Activated T-helper 17 cell treated with anti-CD3 and anti-CD28 coated beads, Interleukin-2, amount 50 U/mL, for 72 hours (primary cell): ENCODE results near the gene C15orf40. TPM values are rescaled to one million over a fixed set of nuclear protein-coding genes. Genes with fewer than 3 reads are reported as not detected.
A peak's percentile ranks its signal among the peaks of the same experiment; 100 is the strongest.

ENCODE experiments used
- ATAC-seq: fragments of 150-1000 bp; cut with Tn5 transposase; replicated peaks from 2 replicates; pipeline ENCODE4 v1.10.0; 2021; ENCODE audit warnings: mild to moderate bottlenecking, moderate library complexity
- H3K27ac Mint-ChIP-seq: one replicate; pipeline ENCODE4 v1.8.0; 2022; ENCODE audit warnings: mixed read lengths
- H3K27me3 Mint-ChIP-seq: one replicate; pipeline ENCODE4 v1.8.0; 2022; ENCODE audit warnings: mixed read lengths
- H3K36me3 Mint-ChIP-seq: one replicate; pipeline ENCODE4 v1.8.0; 2022; ENCODE audit warnings: low read depth, mild to moderate bottlenecking, mixed read lengths
- H3K4me1 Mint-ChIP-seq: one replicate; pipeline ENCODE4 v1.8.0; 2022; ENCODE audit warnings: mixed read lengths
- H3K4me3 Mint-ChIP-seq: one replicate; pipeline ENCODE4 v1.8.0; 2022; ENCODE audit warnings: mild to moderate bottlenecking, mixed read lengths
- H3K9me3 Mint-ChIP-seq: one replicate; pipeline ENCODE4 v1.8.0; 2022; ENCODE audit warnings: mixed read lengths
- total RNA-seq, 2 donors: library from RNA; stranded (reverse); gene quantifications; one replicate each; pipeline ENCODE4 v1.2.3, GENCODE V29; 2022

C15orf40 gene
- total RNA-seq, 2 donors from 2014 or later = 13.5 to 18.0 TPM

- Mint-ChIP-seq H3K36me3 (no peaks in the 10 kb centered on the region), H3K4me3 (no peak overlapping the region), H3K27me3 (no peaks in the 10 kb centered on the region), H3K4me1 (peaks cover 4% of the 10 kb centered on the region), H3K9me3 (no peaks in the 10 kb centered on the region), H3K27ac (no peak overlapping the region)
- no peak for ATAC-seq
These were observed 34.4 kb downstream of the C15orf40 start for GRCh38 chr15:82977076-82977475.

- Mint-ChIP-seq H3K9me3 (no peaks in the 10 kb centered on the region), H3K36me3 (no peaks in the 10 kb centered on the region), H3K27ac (no peak overlapping the region), H3K4me3 (no peak overlapping the region), H3K4me1 (no peaks in the 10 kb centered on the region), H3K27me3 (no peaks in the 10 kb centered on the region)
- no peak for ATAC-seq
These were observed 38.4 kb downstream of the C15orf40 start for GRCh38 chr15:82972990-82973389.

GRCh38 chr15:82971218-82971984, 40.0 kb downstream of the C15orf40 start:
- no peaks in the 10 kb centered on the region for H3K9me3 Mint-ChIP-seq
- no peaks in the 10 kb centered on the region for H3K4me1 Mint-ChIP-seq
- H3K4me3 Mint-ChIP-seq = no peak overlapping the region
- H3K36me3 Mint-ChIP-seq = no peaks in the 10 kb centered on the region
- H3K27me3 Mint-ChIP-seq = no peaks in the 10 kb centered on the region
- no peak for ATAC-seq
- no peak overlapping the region for H3K27ac Mint-ChIP-seq

- Mint-ChIP-seq H3K27ac (no peak overlapping the region), H3K4me3 (no peak overlapping the region), H3K36me3 (no peaks in the 10 kb centered on the region), H3K4me1 (no peaks in the 10 kb centered on the region), H3K9me3 (no peaks in the 10 kb centered on the region), H3K27me3 (no peaks in the 10 kb centered on the region)
- ATAC-seq = no peak
These were observed 40.7 kb downstream of the C15orf40 start for GRCh38 chr15:82970696-82971095.

- H3K36me3 Mint-ChIP-seq = no peaks in the 10 kb centered on the region
- H3K27ac Mint-ChIP-seq = no peak overlapping the region
- H3K4me3 Mint-ChIP-seq = no peak overlapping the region
- no peaks in the 10 kb centered on the region for H3K27me3 Mint-ChIP-seq
- H3K4me1 Mint-ChIP-seq = no peaks in the 10 kb centered on the region
- H3K9me3 Mint-ChIP-seq = no peaks in the 10 kb centered on the region
- ATAC-seq = no peak
These were observed 41.3 kb downstream of the C15orf40 start for GRCh38 chr15:82970078-82970686.

GRCh38 chr15:82969353-82969752, 42.1 kb downstream of the C15orf40 start:
- Mint-ChIP-seq H3K27me3 (no peaks in the 10 kb centered on the region), H3K4me1 (no peaks in the 10 kb centered on the region), H3K27ac (no peak overlapping the region), H3K36me3 (no peaks in the 10 kb centered on the region), H3K4me3 (no peak overlapping the region), H3K9me3 (no peaks in the 10 kb centered on the region)
- no peak for ATAC-seq

- Mint-ChIP-seq H3K27ac (no peak overlapping the region), H3K4me3 (no peak overlapping the region), H3K4me1 (no peaks in the 10 kb centered on the region), H3K27me3 (no peaks in the 10 kb centered on the region), H3K36me3 (no peaks in the 10 kb centered on the region), H3K9me3 (no peaks in the 10 kb centered on the region)
- no peak for ATAC-seq
These were observed 43.4 kb downstream of the C15orf40 start for GRCh38 chr15:82968066-82968465.

- peak; percentile 93 for ATAC-seq
- Mint-ChIP-seq H3K4me3 (no peak overlapping the region), H3K27me3 (no peaks in the 10 kb centered on the region), H3K36me3 (no peaks in the 10 kb centered on the region), H3K9me3 (no peaks in the 10 kb centered on the region), H3K4me1 (no peaks in the 10 kb centered on the region), H3K27ac (no peak overlapping the region)
These were observed 44.8 kb downstream of the C15orf40 start for GRCh38 chr15:82966671-82967071.

GRCh38 chr15:82964890-82965289, 46.5 kb downstream of the C15orf40 start:
- Mint-ChIP-seq H3K36me3 (no peaks in the 10 kb centered on the region), H3K4me3 (no peak overlapping the region), H3K27ac (no peak overlapping the region), H3K9me3 (no peaks in the 10 kb centered on the region), H3K27me3 (no peaks in the 10 kb centered on the region), H3K4me1 (no peaks in the 10 kb centered on the region)
- ATAC-seq = no peak

- ATAC-seq = no peak
- no peak overlapping the region for H3K27ac Mint-ChIP-seq
These were observed 47.7 kb downstream of the C15orf40 start for GRCh38 chr15:82963471-82964341.

GRCh38 chr15:82960766-82961165, 50.7 kb downstream of the C15orf40 start:
- no peaks in the 10 kb centered on the region for H3K4me1 Mint-ChIP-seq
- no peak overlapping the region for H3K4me3 Mint-ChIP-seq
- H3K27ac Mint-ChIP-seq = no peak overlapping the region
- ATAC-seq = no peak
- no peaks in the 10 kb centered on the region for H3K36me3 Mint-ChIP-seq
- no peaks in the 10 kb centered on the region for H3K9me3 Mint-ChIP-seq
- no peaks in the 10 kb centered on the region for H3K27me3 Mint-ChIP-seq

More at GRCh38 chr15:82963471-82964341, 47.7 kb downstream of the C15orf40 start:
- Mint-ChIP-seq H3K4me3 (no peak overlapping the region), H3K36me3 (no peaks in the 10 kb centered on the region), H3K4me1 (no peaks in the 10 kb centered on the region), H3K9me3 (no peaks in the 10 kb centered on the region), H3K27me3 (no peaks in the 10 kb centered on the region)

- H3K4me3 Mint-ChIP-seq = no peak overlapping the region
- no peaks in the 10 kb centered on the region for H3K4me1 Mint-ChIP-seq
- no peak overlapping the region for H3K27ac Mint-ChIP-seq
- H3K27me3 Mint-ChIP-seq = no peaks in the 10 kb centered on the region
- no peaks in the 10 kb centered on the region for H3K36me3 Mint-ChIP-seq
- H3K9me3 Mint-ChIP-seq = no peaks in the 10 kb centered on the region
- no peak for ATAC-seq
These were observed 52.0 kb downstream of the C15orf40 start for GRCh38 chr15:82959423-82959822.

GRCh38 chr15:82958638-82959037, 52.8 kb downstream of the C15orf40 start:
- no peak for ATAC-seq
- Mint-ChIP-seq H3K27ac (no peak overlapping the region), H3K27me3 (no peaks in the 10 kb centered on the region), H3K36me3 (no peaks in the 10 kb centered on the region), H3K4me3 (no peak overlapping the region), H3K4me1 (no peaks in the 10 kb centered on the region), H3K9me3 (no peaks in the 10 kb centered on the region)

- Mint-ChIP-seq H3K4me1 (no peaks in the 10 kb centered on the region), H3K27me3 (peaks cover 3% of the 10 kb centered on the region)
- ATAC-seq = peak; percentile 30
These were observed 59.0 kb downstream of the C15orf40 start, which contains the start of gene HOMER2 for GRCh38 chr15:82952158-82953081. Gene HOMER2 (minus strand): TSS chr15:82952720. CDS start chr15:82952535, 185 bp downstream.

More at GRCh38 chr15:82952158-82953081, 59.0 kb downstream of the C15orf40 start, which contains the start of gene HOMER2:
- Mint-ChIP-seq H3K4me3 (no peak within 1 kb of the TSS), H3K9me3 (no peaks in the 10 kb centered on the region), H3K27ac (no peak within 1 kb of the TSS), H3K36me3 (no peaks in the 10 kb centered on the region)
